Renal cortex interstitium (tissue), 11 donors: ENCODE data around the gene ULK4. TPM values are rescaled to one million over a fixed set of nuclear protein-coding genes. Genes with fewer than 3 reads are reported as not detected.
"Not testable (repeated sequence)": the region's sequence is repeated elsewhere in the genome, so short reads cannot be mapped to it uniquely, and the experiment has no call there.

ENCODE experiments used
- DNase-seq, 11 donors: peaks; one replicate each; pipeline ENCODE4 v3.0.0-alpha.2; 2013; ENCODE audit warnings: low read depth in 9 of 11, low spot score in 4 of 11; ENCODE audit errors: extremely low read depth in 1 of 11
- polyA plus RNA-seq, 3 donors: library from polyadenylated mRNA; unstranded; fragments of 120-200 nt; gene quantifications; one replicate each; pipeline ENCODE4 v1.2.1, GENCODE V29; 2013; ENCODE audit not compliant: insufficient read length in 3 of 3

ULK4 gene
- polyA plus RNA-seq, 3 donors = 4.1 to 6.1 (median 5.5) TPM

- DNase-seq = not testable (repeated sequence)
Measured at GRCh38 chr3:41675102-41675501, 286.8 kb downstream of the ULK4 start.

- no peak for DNase-seq
Measured at GRCh38 chr3:41674449-41674848, 287.5 kb downstream of the ULK4 start.

GRCh38 chr3:41673650-41674049, 288.3 kb downstream of the ULK4 start:
- no peak for DNase-seq

- no peak for DNase-seq
Measured at GRCh38 chr3:41668379-41668778, 293.5 kb downstream of the ULK4 start.

GRCh38 chr3:41662288-41662687, 299.6 kb downstream of the ULK4 start:
- no peak for DNase-seq

GRCh38 chr3:41661796-41662195, 300.1 kb downstream of the ULK4 start:
- DNase-seq = no peak

GRCh38 chr3:41660510-41660909, 301.4 kb downstream of the ULK4 start:
- DNase-seq = no peak

- DNase-seq = peak in 7 of 11 donors; percentile 4 to 20 (median 12)
Measured at GRCh38 chr3:41653571-41654239, 308.2 kb downstream of the ULK4 start.

- no peak for DNase-seq
Measured at GRCh38 chr3:41652931-41653330, 309.0 kb downstream of the ULK4 start.

GRCh38 chr3:41652506-41652905, 309.4 kb downstream of the ULK4 start:
- no peak for DNase-seq

GRCh38 chr3:41651718-41652117, 310.2 kb downstream of the ULK4 start:
- DNase-seq = no peak

GRCh38 chr3:41650406-41650805, 311.5 kb downstream of the ULK4 start:
- no peak for DNase-seq

GRCh38 chr3:41649129-41649739, 312.7 kb downstream of the ULK4 start:
- no peak for DNase-seq

- DNase-seq = not testable (repeated sequence)
Measured at GRCh38 chr3:41647730-41648129, 314.2 kb downstream of the ULK4 start.

- no peak for DNase-seq
Measured at GRCh38 chr3:41640076-41640475, 321.8 kb downstream of the ULK4 start.

- no peak for DNase-seq
Measured at GRCh38 chr3:41638381-41638780, 323.5 kb downstream of the ULK4 start.

GRCh38 chr3:41632700-41633099, 329.2 kb downstream of the ULK4 start:
- DNase-seq = no peak

GRCh38 chr3:41630708-41631107, 331.2 kb downstream of the ULK4 start:
- no peak for DNase-seq

- no peak for DNase-seq
Measured at GRCh38 chr3:41629986-41630385, 331.9 kb downstream of the ULK4 start.

- no peak for DNase-seq
Measured at GRCh38 chr3:41629072-41629471, 332.8 kb downstream of the ULK4 start.

- DNase-seq = no peak
Measured at GRCh38 chr3:41627477-41628087, 334.3 kb downstream of the ULK4 start.
